Activated CD4-positive, CD25-positive, alpha-beta regulatory T cell (primary cell): ENCODE data around the gene BCAS4.
"Not testable (repeated sequence)": the region's sequence is repeated elsewhere in the genome, so short reads cannot be mapped to it uniquely, and the experiment has no call there.

Experiments
- DNase-seq, 4 experiments: peaks; one replicate each; lab custom pipeline; 2025; lab: John Stamatoyannopoulos, UW

Gene BCAS4

GRCh38 chr20:50876063-50876685, 81.3 kb downstream of the BCAS4 start:
- no peak for DNase-seq

DNA sequence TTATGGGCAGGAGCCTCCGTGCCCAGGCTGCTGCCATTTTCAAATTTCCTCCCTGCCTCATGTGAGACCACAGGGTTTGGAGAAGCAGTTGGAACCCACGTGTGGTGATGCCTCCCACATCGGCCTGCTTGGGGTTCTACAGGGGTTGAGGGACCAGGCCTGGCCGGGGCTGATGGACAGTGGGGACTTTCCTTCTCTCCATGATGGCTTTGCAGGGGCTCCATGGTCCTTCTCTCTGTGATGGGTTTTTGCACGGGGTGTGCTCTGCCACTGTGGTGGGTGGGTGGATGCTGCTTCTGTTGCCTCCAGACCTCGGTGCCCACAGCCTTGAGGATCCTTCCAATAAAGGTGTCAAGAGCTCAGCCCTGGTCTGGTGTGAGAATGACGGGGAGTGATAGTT, 82.0 kb downstream of the BCAS4 start:
- no peak for DNase-seq

DNA sequence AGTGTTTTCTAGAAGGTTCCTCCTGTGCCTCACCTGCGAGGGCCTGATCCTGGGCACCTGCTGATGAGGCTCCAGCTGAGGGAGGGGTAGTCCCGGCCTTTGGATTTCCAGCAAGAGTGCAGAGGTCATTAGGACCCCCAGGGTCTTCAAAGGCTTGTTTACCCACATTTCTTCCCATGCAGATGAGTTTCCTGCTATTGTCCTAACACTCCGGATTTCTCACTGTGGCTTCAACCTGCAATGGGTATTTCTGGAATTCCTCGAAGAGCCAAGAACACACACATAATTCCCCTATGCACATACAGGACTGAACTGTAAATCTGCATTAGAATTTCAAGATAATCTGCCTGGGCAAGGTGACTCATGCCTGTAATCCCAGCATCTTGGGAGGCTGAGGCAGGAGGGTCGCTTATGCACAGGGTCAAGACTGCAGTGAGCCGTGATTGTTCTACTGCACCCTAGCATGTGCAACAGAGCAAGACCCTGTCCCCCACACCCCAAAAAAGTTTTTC, 82.4 kb downstream of the BCAS4 start:
- DNase-seq, result no peak

GRCh38 chr20:50879649-50880550, 85.0 kb downstream of the BCAS4 start:
- DNase-seq, result no peak

GRCh38 chr20:50881759-50882424, 87.0 kb downstream of the BCAS4 start:
- not testable (repeated sequence) for DNase-seq

GRCh38 chr20:50883856-50884255, 89.0 kb downstream of the BCAS4 start:
- no peak for DNase-seq

GRCh38 chr20:50885068-50885467, 90.2 kb downstream of the BCAS4 start:
- DNase-seq, result no peak

- no peak for DNase-seq
These were observed 90.9 kb downstream of the BCAS4 start for GRCh38 chr20:50885781-50886180.

DNA sequence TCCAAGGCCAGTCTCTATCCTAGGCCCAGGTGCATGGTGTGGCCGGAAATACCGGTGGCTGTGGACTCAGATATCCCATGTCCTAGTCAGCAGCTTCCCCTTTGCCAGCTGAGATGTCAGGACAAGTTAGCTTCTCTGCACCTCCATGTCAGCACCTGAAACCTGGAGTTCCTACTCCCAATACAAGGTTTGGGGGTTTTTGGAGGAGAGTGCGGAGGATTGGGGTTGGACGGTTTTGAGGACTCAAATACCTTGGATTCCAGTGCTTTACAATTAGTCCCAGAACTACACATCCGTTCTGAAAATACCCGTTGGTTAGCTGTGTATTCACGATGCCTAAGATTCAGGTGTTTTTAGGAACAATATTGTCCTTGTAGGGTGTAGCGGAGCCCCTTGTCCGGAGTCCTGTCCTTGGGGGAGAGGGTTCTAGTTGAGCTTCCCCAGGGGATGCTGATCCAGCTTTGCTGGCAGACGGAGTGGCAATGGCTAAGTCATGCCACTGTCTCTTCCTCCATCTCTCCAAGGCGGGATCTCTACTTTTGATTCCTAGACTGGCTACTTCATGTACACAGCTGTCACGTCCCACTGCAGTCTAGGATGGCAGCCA, 91.4 kb downstream of the BCAS4 start:
- DNase-seq, result no peak

DNA sequence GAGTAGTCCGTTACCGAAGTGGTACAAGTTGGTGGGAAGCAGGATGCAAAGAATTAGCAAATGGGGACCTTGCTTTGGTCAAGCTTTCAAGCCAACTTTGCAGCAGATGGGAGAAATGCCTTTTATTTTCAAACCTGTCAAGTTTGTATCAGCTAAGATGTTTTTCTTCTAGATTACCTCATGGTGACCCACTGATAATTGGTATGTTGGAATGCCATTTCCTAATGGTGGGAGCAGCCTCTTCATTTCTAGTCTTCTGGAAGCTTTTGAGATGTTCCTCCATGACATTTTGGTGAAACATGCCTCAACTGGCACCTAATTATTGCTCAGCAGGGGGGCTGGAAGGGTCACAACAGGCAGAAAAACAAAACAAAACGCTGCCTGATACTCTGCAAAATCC, 92.7 kb downstream of the BCAS4 start:
- no peak for DNase-seq

- DNase-seq, result no peak
These were observed 96.3 kb downstream of the BCAS4 start for GRCh38 chr20:50891138-50891537.

- no peak for DNase-seq
These were observed 97.5 kb downstream of the BCAS4 start for GRCh38 chr20:50892394-50892793.

DNA sequence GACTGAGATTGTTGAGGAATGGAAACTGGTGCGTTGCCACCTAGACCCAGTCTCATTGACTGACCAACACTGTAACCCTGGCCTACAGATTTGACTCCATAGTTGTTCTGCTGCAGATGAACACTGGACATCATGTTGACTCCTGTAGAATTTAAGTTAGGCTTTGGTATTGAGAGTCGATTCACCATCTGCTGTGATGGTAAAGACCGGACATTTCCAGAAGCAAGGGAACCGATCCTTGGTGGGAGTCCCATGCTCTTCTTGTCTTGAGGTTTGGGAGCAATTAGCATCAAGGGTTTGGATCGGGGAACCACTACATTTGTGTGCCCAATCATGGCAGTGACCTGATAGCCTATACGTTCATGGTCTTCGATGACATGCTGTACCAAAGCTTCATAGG, 98.8 kb downstream of the BCAS4 start:
- DNase-seq, result no peak

DNA sequence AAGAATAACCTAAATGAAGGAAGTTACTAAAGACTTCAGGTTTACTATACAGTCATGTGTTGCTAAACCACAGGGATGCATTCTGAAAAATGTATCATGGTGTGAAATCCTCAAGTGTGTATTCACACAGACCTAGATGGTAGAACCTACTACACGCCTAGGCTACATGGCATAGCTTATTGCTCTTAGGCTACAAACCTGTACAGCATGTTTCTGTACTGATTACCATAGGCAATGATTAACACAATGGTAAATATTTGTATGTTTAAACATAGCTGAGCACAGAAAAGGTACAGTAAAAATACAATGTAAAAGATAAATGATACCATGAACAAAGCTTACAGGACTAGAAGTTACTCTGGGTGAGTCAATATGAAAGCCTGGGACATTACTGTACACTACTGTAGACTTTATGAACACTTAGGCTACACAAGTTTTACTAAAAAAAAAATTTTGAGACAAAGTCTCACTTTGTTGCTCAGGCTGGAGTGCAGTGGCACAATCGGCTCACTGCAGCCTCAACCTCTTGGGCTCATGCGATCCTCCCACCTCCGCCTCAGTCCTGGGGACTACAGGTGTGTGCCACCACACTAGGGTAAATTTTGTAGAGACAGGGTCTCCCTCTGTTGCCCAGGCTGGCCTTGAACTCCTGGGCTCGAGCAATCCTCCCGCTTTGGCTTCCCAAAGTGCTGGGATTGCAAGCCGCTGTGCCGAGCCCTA, 100.4 kb downstream of the BCAS4 start:
- no peak for DNase-seq

- no peak for DNase-seq
These were observed 103.6 kb downstream of the BCAS4 start for GRCh38 chr20:50898475-50898874.

GRCh38 chr20:50900261-50900660, 105.4 kb downstream of the BCAS4 start:
- no peak for DNase-seq

DNA sequence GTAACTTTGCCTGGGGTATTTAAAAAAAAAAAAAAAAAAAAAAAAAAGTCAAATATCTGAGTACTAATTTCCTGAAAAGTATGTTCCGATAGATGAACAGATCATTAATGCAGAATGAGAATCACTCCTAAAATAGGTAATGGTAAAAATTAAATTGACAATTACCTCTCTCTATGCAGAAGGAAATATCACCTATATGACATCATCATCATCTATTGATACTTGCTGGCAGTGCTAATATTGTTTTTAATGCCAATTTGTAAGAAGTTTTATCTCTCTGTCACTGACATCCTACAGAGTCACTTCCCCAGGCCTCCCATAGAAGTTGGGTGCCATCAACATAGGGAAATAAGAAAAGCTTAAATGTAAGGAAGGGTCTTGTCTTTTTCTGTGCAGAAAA, 106.4 kb downstream of the BCAS4 start:
- no peak for DNase-seq

DNA sequence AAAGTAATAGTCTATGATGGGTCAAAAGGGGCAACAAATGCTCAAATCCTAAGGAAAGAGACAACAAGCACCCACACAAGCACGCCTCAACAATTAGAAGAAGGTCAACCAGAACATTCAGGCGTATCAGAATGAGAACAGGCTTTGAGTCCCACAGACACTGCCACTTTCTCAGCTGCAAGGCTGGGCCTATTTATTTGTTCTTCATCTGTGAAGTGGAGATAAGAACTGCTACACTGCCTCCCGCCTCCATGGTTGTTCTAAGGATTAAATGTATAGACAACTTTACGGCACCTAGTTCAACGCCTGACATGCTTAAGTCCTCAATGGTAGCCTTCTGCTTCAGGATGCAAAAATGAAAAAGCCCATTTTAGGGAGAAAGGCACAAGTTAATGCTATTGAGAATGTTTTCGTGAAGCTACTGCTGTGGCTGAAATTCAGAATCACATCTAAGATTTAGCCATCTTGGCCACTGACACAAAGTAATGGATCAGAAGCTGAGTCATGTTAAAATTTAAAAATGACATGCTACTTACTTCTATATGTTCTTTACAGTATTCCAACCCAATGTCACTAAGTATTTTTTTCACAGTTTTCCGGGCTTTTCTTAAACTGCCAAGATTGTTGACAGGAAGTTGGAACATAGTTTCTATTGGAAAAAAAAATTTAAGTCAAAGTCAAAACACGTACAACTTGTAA, 108.6 kb downstream of the BCAS4 start:
- DNase-seq, result no peak

GRCh38 chr20:50904067-50904570, 109.3 kb downstream of the BCAS4 start:
- DNase-seq, result no peak

- no peak for DNase-seq
These were observed 114.6 kb downstream of the BCAS4 start for GRCh38 chr20:50909413-50909812.

GRCh38 chr20:50911030-50911429, 116.2 kb downstream of the BCAS4 start:
- no peak for DNase-seq
